GM18508 (cell line): ENCODE data around the gene MYF5.
"Not testable (repeated sequence)": the region's sequence is repeated elsewhere in the genome, so short reads cannot be mapped to it uniquely, and the experiment has no call there.

Experiments used
- ATAC-seq: cut with Tn5 transposase; IDR thresholded peaks from one replicate; pipeline ENCODE4 v1.9.1; 2021; ENCODE audit warnings: moderate number of reproducible peaks; ENCODE audit not compliant: insufficient read depth, unreplicated experiment

MYF5 gene

GRCh38 chr12:80716696-80717469 is at the start of gene MYF5:
MYF5 (plus strand) TSS chr12:80716912; CDS start chr12:80717064, 152 bp downstream.
- no peak for ATAC-seq

GRCh38 chr12:80670214-80670613 is 46.5 kb upstream of the MYF5 start:
- no peak for ATAC-seq

- not testable (repeated sequence) for ATAC-seq
These were observed 40.6 kb upstream of the MYF5 start for GRCh38 chr12:80676042-80676636.

GRCh38 chr12:80676856-80677255 is 39.9 kb upstream of the MYF5 start:
- no peak for ATAC-seq

GRCh38 chr12:80677994-80678393 is 38.7 kb upstream of the MYF5 start:
- no peak for ATAC-seq

- ATAC-seq = no peak
These were observed 37.2 kb upstream of the MYF5 start for GRCh38 chr12:80679346-80680131.

GRCh38 chr12:80681287-80681686 is 35.4 kb upstream of the MYF5 start:
- no peak for ATAC-seq

GRCh38 chr12:80681786-80682185 is 34.9 kb upstream of the MYF5 start:
- no peak for ATAC-seq

- no peak for ATAC-seq
These were observed 32.6 kb upstream of the MYF5 start for GRCh38 chr12:80684077-80684495.

- no peak for ATAC-seq
These were observed 26.6 kb upstream of the MYF5 start for GRCh38 chr12:80690090-80690489.

GRCh38 chr12:80690513-80690912 is 26.2 kb upstream of the MYF5 start:
- no peak for ATAC-seq

- ATAC-seq = no peak
These were observed 24.6 kb upstream of the MYF5 start for GRCh38 chr12:80692114-80692513.

- no peak for ATAC-seq
These were observed 19.3 kb upstream of the MYF5 start for GRCh38 chr12:80697270-80697887.

GRCh38 chr12:80698256-80698655 is 18.5 kb upstream of the MYF5 start:
- no peak for ATAC-seq

GRCh38 chr12:80698847-80699542 is 17.7 kb upstream of the MYF5 start:
- no peak for ATAC-seq

GRCh38 chr12:80700327-80700726 is 16.4 kb upstream of the MYF5 start:
- ATAC-seq = no peak

GRCh38 chr12:80701388-80701787 is 15.3 kb upstream of the MYF5 start:
- no peak for ATAC-seq

- ATAC-seq = peak; percentile 87
These were observed 13.6 kb upstream of the MYF5 start for GRCh38 chr12:80702889-80703805.

- no peak for ATAC-seq
These were observed 12.3 kb upstream of the MYF5 start for GRCh38 chr12:80704420-80704819.
